B cell (primary cell): ENCODE measurements around the gene SMG7. TPM values are rescaled to one million over a fixed set of nuclear protein-coding genes. Genes with fewer than 3 reads are reported as not detected.

Experiments
- ATAC-seq: fragments of 200-7000 bp; cut with Tn5 transposase; one replicate; pipeline ENCODE4 v1.10.0; 2021; ENCODE audit warnings: low read depth, mild to moderate bottlenecking, moderate number of reproducible peaks, moderate library complexity
- CTCF ChIA-PET: fragments of 350-600 bp; sonication (Branson Sonifier 250); formaldehyde crosslinking; loops from one replicate; lab custom pipeline; 2021; ENCODE audit warnings: antibody characterized with exemption, inconsistent platforms; lab: Charles Lee
- POLR2A ChIA-PET: fragments of 350-600 bp; sonication (Branson Sonifier 250); formaldehyde crosslinking; loops from one replicate; lab custom pipeline; 2021; ENCODE audit warnings: antibody characterized with exemption; lab: Charles Lee
- DNase-seq: peaks from one replicate; pipeline ENCODE4 v3.0.0; 2013
- H2AFZ ChIP-seq: 2 replicates; pipeline ENCODE4 v1.6.1; 2012; ENCODE audit warnings: mild to moderate bottlenecking, low read depth, low read length; ENCODE audit not compliant: insufficient read depth, poor library complexity, severe bottlenecking
- H3K27ac ChIP-seq, 2 donors: 1 replicate in 1 of 2; 2 replicates in 1 of 2; pipeline ENCODE4 v1.5.1; 2012 to 2013; ENCODE audit warnings: low read length in 2 of 2, mild to moderate bottlenecking in 2 of 2, moderate library complexity in 1 of 2
- H3K27me3 ChIP-seq, 4 experiments: fragments of 200-600 bp in 1 of 4; sonication (generic) in 1 of 4; replicated peaks in 1 of 4; 1 replicate in 2 of 4; 2 replicates in 2 of 4; pipeline versions ENCODE4 v1.6.1 to v1.7.0; 2013 to 2016; ENCODE audit warnings: low read length in 3 of 4, mild to moderate bottlenecking in 2 of 4, mixed read lengths in 1 of 4, moderate library complexity in 1 of 4; ENCODE audit not compliant: insufficient read depth in 4 of 4, control insufficient read depth in 3 of 4; ENCODE audit errors: control extremely low read depth in 1 of 4
- H3K36me3 ChIP-seq, 2 experiments: replicated peaks in 1 of 2; 1 replicate in 1 of 2; 2 replicates in 1 of 2; pipeline versions ENCODE4 v1.6.1 to v1.7.1; 2013; ENCODE audit warnings: low read length in 1 of 2; ENCODE audit not compliant: insufficient read depth in 2 of 2, control insufficient read depth in 1 of 2; ENCODE audit errors: control extremely low read depth in 1 of 2, extremely low read depth in 1 of 2
- H3K4me1 ChIP-seq, 2 donors: fragments of 200-600 bp in 1 of 2; sonication (generic) in 1 of 2; 1 replicate in 1 of 2; 2 replicates in 1 of 2; pipeline versions ENCODE4 v1.5.1 to v1.6.1; 2013 to 2017; ENCODE audit warnings: low read length in 2 of 2; ENCODE audit not compliant: control insufficient read depth in 2 of 2, insufficient read depth in 2 of 2
- H3K4me2 ChIP-seq: replicated peaks from 2 replicates; pipeline ENCODE3; 2012; ENCODE audit warnings: mild to moderate bottlenecking, low read depth, low read length; ENCODE audit not compliant: poor library complexity, severe bottlenecking
- H3K4me3 ChIP-seq, 5 experiments: fragments of 200-600 bp in 1 of 5; sonication (generic) in 1 of 5; 1 replicate in 3 of 5; 2 replicates in 2 of 5; pipeline versions ENCODE4 v1.5.1 to v1.7.0; 2011 to 2016; ENCODE audit warnings: low read length in 4 of 5, mild to moderate bottlenecking in 4 of 5, low read depth in 2 of 5, control low read depth in 1 of 5, moderate library complexity in 1 of 5; ENCODE audit not compliant: insufficient read depth in 1 of 5; ENCODE audit errors: control extremely low read depth in 1 of 5, extremely low read depth in 1 of 5
- H3K79me2 ChIP-seq: fragments of 200-600 bp; sonication (generic); one replicate; pipeline ENCODE4 v1.6.0; 2016; ENCODE audit warnings: low read length; ENCODE audit not compliant: control insufficient read depth, insufficient read depth
- H3K9ac ChIP-seq: fragments of 200-600 bp; sonication (generic); 2 replicates; pipeline ENCODE4 v1.6.1; 2017; ENCODE audit warnings: mild to moderate bottlenecking, low read length, moderate library complexity
- H3K9me3 ChIP-seq, 3 donors: one replicate each; pipeline versions ENCODE4 v1.6.1 to v1.7.1; 2013; ENCODE audit warnings: low read length in 2 of 3; ENCODE audit not compliant: control insufficient read depth in 2 of 3, insufficient read depth in 1 of 3; ENCODE audit errors: control extremely low read depth in 1 of 3
- H4K20me1 ChIP-seq: 2 replicates; pipeline ENCODE4 v1.6.0; 2012; ENCODE audit warnings: mild to moderate bottlenecking, low read length; ENCODE audit not compliant: insufficient read depth, control insufficient read depth, poor library complexity, severe bottlenecking
- H3K27ac Mint-ChIP-seq: one replicate; pipeline ENCODE4 v1.8.0; 2021; ENCODE audit warnings: mixed read lengths
- H3K27me3 Mint-ChIP-seq: one replicate; pipeline ENCODE4 v1.8.0; 2021; ENCODE audit warnings: mixed read lengths
- H3K4me1 Mint-ChIP-seq: one replicate; pipeline ENCODE4 v1.8.0; 2021; ENCODE audit warnings: mixed read lengths
- H3K4me3 Mint-ChIP-seq: one replicate; pipeline ENCODE4 v1.8.0; 2021; ENCODE audit warnings: mixed read lengths
- H3K9me3 Mint-ChIP-seq: one replicate; pipeline ENCODE4 v1.8.0; 2022; ENCODE audit warnings: mixed read lengths; ENCODE audit not compliant: insufficient read depth
- EZH2 ChIP-seq: IDR thresholded peaks from 2 replicates; pipeline ENCODE4 v1.6.1; 2012; ENCODE audit warnings: borderline replicate concordance, low read depth, mild to moderate bottlenecking, moderate library complexity, low read length; ENCODE audit not compliant: insufficient read depth, poor library complexity, severe bottlenecking
- WGBS: methylation state at CpG from one replicate; pipeline ENCODE4 v1.1.5; 2013; ENCODE audit warnings: missing lambda C conversion rate; ENCODE audit not compliant: insufficient coverage; 5-methylcytosine and 5-hydroxymethylcytosine counted together
- intact Hi-C: fragments of 100-400 bp; cut with micrococcal nuclease; formaldehyde crosslinking; loops from one replicate; pipeline ENCODE4 v1.10.0; 2022
- polyA plus RNA-seq: library from polyadenylated mRNA; depleted of rRNA; stranded (reverse); fragments of >200 nt; gene quantifications from 2 replicates; pipeline ENCODE4 v1.2.3, GENCODE V29; 2012
- total RNA-seq, 2 donors: library from RNA; stranded (reverse); fragments of 120-200 nt in 1 of 2; gene quantifications; 1 replicate in 1 of 2; 2 replicates in 1 of 2; pipeline versions ENCODE4 v1.2.3 to v1.2.4, GENCODE V29; 2013 to 2022
- TF ChIP-seq, protein P1 (sequence below): fragments of 200-600 bp; IDR thresholded peaks from one replicate; pipeline ENCODE4 v1.8.0; 2022; ENCODE audit warnings: antibody characterized with exemption, mild to moderate bottlenecking

SMG7 gene
- total and polyA plus RNA-seq, 2 donors (not counting 1 experiment from before 2014, with no cell fraction given) = 20.8 to 73.3 TPM

GRCh38 chr1:183497218-183497617 is 24.9 kb downstream of the SMG7 start:
- H3K27ac ChIP-seq = no peak overlapping the region
- no peak overlapping the region for H3K9ac ChIP-seq
- Mint-ChIP-seq H3K4me1 (peaks cover 53% of the 10 kb centered on the region), H3K27ac (no peak overlapping the region), H3K9me3 (no peaks in the 10 kb centered on the region), H3K4me3 (no peak overlapping the region), H3K27me3 (no peaks in the 10 kb centered on the region)
- no peak overlapping the region for H2AFZ ChIP-seq
- POLR2A ChIA-PET = interaction anchor here (0.6 kb wide), 1 partner anchor 25 kb away, joined by 3 read pairs; the partner anchor contains the start of gene SMG7
- TF ChIP-seq EZH2 = no peak
- TF ChIP-seq, protein P1, sequence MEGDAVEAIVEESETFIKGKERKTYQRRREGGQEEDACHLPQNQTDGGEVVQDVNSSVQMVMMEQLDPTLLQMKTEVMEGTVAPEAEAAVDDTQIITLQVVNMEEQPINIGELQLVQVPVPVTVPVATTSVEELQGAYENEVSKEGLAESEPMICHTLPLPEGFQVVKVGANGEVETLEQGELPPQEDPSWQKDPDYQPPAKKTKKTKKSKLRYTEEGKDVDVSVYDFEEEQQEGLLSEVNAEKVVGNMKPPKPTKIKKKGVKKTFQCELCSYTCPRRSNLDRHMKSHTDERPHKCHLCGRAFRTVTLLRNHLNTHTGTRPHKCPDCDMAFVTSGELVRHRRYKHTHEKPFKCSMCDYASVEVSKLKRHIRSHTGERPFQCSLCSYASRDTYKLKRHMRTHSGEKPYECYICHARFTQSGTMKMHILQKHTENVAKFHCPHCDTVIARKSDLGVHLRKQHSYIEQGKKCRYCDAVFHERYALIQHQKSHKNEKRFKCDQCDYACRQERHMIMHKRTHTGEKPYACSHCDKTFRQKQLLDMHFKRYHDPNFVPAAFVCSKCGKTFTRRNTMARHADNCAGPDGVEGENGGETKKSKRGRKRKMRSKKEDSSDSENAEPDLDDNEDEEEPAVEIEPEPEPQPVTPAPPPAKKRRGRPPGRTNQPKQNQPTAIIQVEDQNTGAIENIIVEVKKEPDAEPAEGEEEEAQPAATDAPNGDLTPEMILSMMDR = no peak
- H4K20me1 ChIP-seq = peaks cover 90% of the 10 kb centered on the region
- CTCF ChIA-PET = no interaction called here
- H3K27me3 ChIP-seq = no peaks in the 10 kb centered on the region
- peaks cover 10 to 14% of the 10 kb centered on the region in 2 donors for H3K4me1 ChIP-seq
- H3K36me3 ChIP-seq = peaks cover 0 to 3% of the 10 kb centered on the region in 2 experiments
- intact Hi-C loops = no loop called here
- no peak overlapping the region for H3K4me2 ChIP-seq
- H3K79me2 ChIP-seq = peaks cover 94% of the 10 kb centered on the region
- no peak for DNase-seq
- no peak overlapping the region for H3K4me3 ChIP-seq
- WGBS = 100% methylated on average over 1 of the region's 2 CpGs
- ATAC-seq = no peak
- peaks cover 0 to 2% (median 0%) of the 10 kb centered on the region in 3 donors for H3K9me3 ChIP-seq

GRCh38 chr1:183498342-183498991 is 26.2 kb downstream of the SMG7 start:
- H3K27ac Mint-ChIP-seq = no peak overlapping the region
- H3K4me3 ChIP-seq = no peak overlapping the region

More at GRCh38 chr1:183498342-183498991, 26.2 kb downstream of the SMG7 start:
- peaks cover 0 to 2% (median 0%) of the 10 kb centered on the region in 3 donors for H3K9me3 ChIP-seq
- H3K27me3 ChIP-seq = no peaks in the 10 kb centered on the region
- peaks cover 94% of the 10 kb centered on the region for H3K79me2 ChIP-seq
- H2AFZ ChIP-seq = no peak overlapping the region
- no peak overlapping the region for H3K9ac ChIP-seq
- H3K27ac ChIP-seq = no peak overlapping the region
- intact Hi-C loops = no loop called here
- no peak overlapping the region for H3K4me2 ChIP-seq
- H4K20me1 ChIP-seq = peaks cover 89% of the 10 kb centered on the region
- Mint-ChIP-seq H3K9me3 (no peaks in the 10 kb centered on the region), H3K4me3 (no peak overlapping the region), H3K27me3 (no peaks in the 10 kb centered on the region), H3K4me1 (peaks cover 50% of the 10 kb centered on the region)
- ChIA-PET CTCF (no interaction called here), POLR2A (no interaction called here)
- WGBS = 75% methylated on average over 2 of the region's 6 CpGs
- ATAC-seq (no peak), DNase-seq (no peak)
- TF ChIP-seq, protein P1 = no peak
- TF ChIP-seq EZH2 = no peak
- H3K36me3 ChIP-seq = peaks cover 0 to 3% of the 10 kb centered on the region in 2 experiments
- peaks cover 10 to 14% of the 10 kb centered on the region in 2 donors for H3K4me1 ChIP-seq
